Natural killer cell (primary cell): Measurements from ENCODE around the gene GNB5. TPM values are rescaled to one million over a fixed set of nuclear protein-coding genes. Genes with fewer than 3 reads are reported as not detected.

ENCODE experiments used
- ATAC-seq, 3 donors: fragments of 150-1000 bp in 2 of 3; fragments of 200-7000 bp in 1 of 3; cut with Tn5 transposase; 1 replicate in 1 of 3; 2 replicates in 2 of 3; pipeline ENCODE4 v1.10.0; 2021; ENCODE audit warnings: mild to moderate bottlenecking in 2 of 3, moderate library complexity in 2 of 3
- DNase-seq, 2 donors: peaks; one replicate each; pipeline versions ENCODE4 v3.0.0 to v3.0.0-alpha.2; 2013 to 2021; ENCODE audit warnings: mixed read lengths in 1 of 2
- H3K27ac ChIP-seq: one replicate; pipeline ENCODE4 v1.5.1; 2013; ENCODE audit warnings: mild to moderate bottlenecking, low read length
- H3K27me3 ChIP-seq: one replicate; pipeline ENCODE4 v1.6.1; 2013; ENCODE audit warnings: low read length; ENCODE audit not compliant: control insufficient read depth, insufficient read depth
- H3K36me3 ChIP-seq: one replicate; pipeline ENCODE4 v1.6.1; 2013; ENCODE audit warnings: low read length; ENCODE audit not compliant: control insufficient read depth, insufficient read depth
- H3K4me1 ChIP-seq: one replicate; pipeline ENCODE4 v1.6.1; 2013; ENCODE audit warnings: low read length; ENCODE audit not compliant: control insufficient read depth, insufficient read depth
- H3K4me3 ChIP-seq: one replicate; pipeline ENCODE4 v1.5.1; 2013; ENCODE audit warnings: low read length
- H3K9me3 ChIP-seq: one replicate; pipeline ENCODE4 v1.6.1; 2013; ENCODE audit warnings: low read length; ENCODE audit not compliant: control insufficient read depth, insufficient read depth
- H3K27ac Mint-ChIP-seq, 2 donors: one replicate each; pipeline ENCODE4 v1.8.0; 2022; ENCODE audit warnings: mild to moderate bottlenecking in 2 of 2, mixed read lengths in 2 of 2, moderate library complexity in 1 of 2
- H3K27me3 Mint-ChIP-seq, 2 donors: one replicate each; pipeline ENCODE4 v1.8.0; 2022; ENCODE audit warnings: low read depth in 2 of 2, mixed read lengths in 2 of 2
- H3K36me3 Mint-ChIP-seq: one replicate; pipeline ENCODE4 v1.8.0; 2022; ENCODE audit warnings: mixed read lengths
- H3K4me1 Mint-ChIP-seq, 2 donors: one replicate each; pipeline ENCODE4 v1.8.0; 2022; ENCODE audit warnings: mixed read lengths in 2 of 2
- H3K4me3 Mint-ChIP-seq: one replicate; pipeline ENCODE4 v1.8.0; 2022; ENCODE audit warnings: mild to moderate bottlenecking, moderate library complexity, mixed read lengths
- H3K9me3 Mint-ChIP-seq, 2 donors: one replicate each; pipeline ENCODE4 v1.8.0; 2022; ENCODE audit warnings: mixed read lengths in 2 of 2
- CTCF ChIP-seq: fragments of 200-600 bp; IDR thresholded peaks from one replicate; pipeline ENCODE4 v1.8.0; 2022; ENCODE audit warnings: antibody characterized with exemption
- WGBS: methylation state at CpG from one replicate; pipeline ENCODE4 v1.1.7; 2013; ENCODE audit warnings: missing lambda C conversion rate; ENCODE audit not compliant: insufficient coverage; 5-methylcytosine and 5-hydroxymethylcytosine counted together
- intact Hi-C: fragments of 100-400 bp; cut with micrococcal nuclease; formaldehyde crosslinking; loops from one replicate; pipeline ENCODE4 v1.14.2; 2022
- total RNA-seq, 4 donors: library from RNA; stranded (reverse); fragments of 120-200 nt in 1 of 4; gene quantifications; one replicate each; pipeline versions ENCODE4 v1.2.3 to v1.2.4, GENCODE V29; 2013 to 2022

The GNB5 gene
- total RNA-seq, 3 donors from 2014 or later (not counting 1 experiment from before 2014, with no cell fraction given) = 22.5 to 31.3 (median 23.0) TPM

- peaks cover 8% of the 10 kb centered on the region for H3K36me3 ChIP-seq
- H3K4me3 Mint-ChIP-seq = no peak overlapping the region
- H3K9me3 ChIP-seq = no peaks in the 10 kb centered on the region
- intact Hi-C loops = no loop called here
- ATAC-seq (no peak), DNase-seq (peak in 1 of 2 donors; percentile 34)
- H3K27ac ChIP-seq = no peak overlapping the region
- peaks cover 14 to 25% of the 10 kb centered on the region in 2 donors for H3K4me1 Mint-ChIP-seq
- H3K27ac Mint-ChIP-seq = peak overlapping the region in 1 of 2 donors; percentile 19
- no peaks in the 10 kb centered on the region for H3K27me3 ChIP-seq
- WGBS = 70% methylated on average over 2 of the region's 2 CpGs
- H3K36me3 Mint-ChIP-seq = no peaks in the 10 kb centered on the region
- H3K4me1 ChIP-seq = no peaks in the 10 kb centered on the region
- H3K4me3 ChIP-seq = no peak overlapping the region
- H3K27me3 Mint-ChIP-seq = no peaks in the 10 kb centered on the region
- no peaks in the 10 kb centered on the region for H3K9me3 Mint-ChIP-seq
- no peak for TF ChIP-seq CTCF
Measured at GRCh38 chr15:52164631-52165265, 26.4 kb downstream of the GNB5 start.

GRCh38 chr15:52163321-52164190, 27.6 kb downstream of the GNB5 start:
- H3K27me3 Mint-ChIP-seq = no peaks in the 10 kb centered on the region
- no peaks in the 10 kb centered on the region for H3K9me3 ChIP-seq
- intact Hi-C loops = loop anchor here (1.0 kb wide), 2 partner anchors 45 to 64 kb away; no protein-coding TSS in a partner anchor
- TF ChIP-seq CTCF = peak; percentile 14
- H3K27ac Mint-ChIP-seq = no peak overlapping the region
- ATAC-seq (peak in 1 of 3 donors; percentile 39), DNase-seq (peak in 1 of 2 donors; percentile 52)
- H3K9me3 Mint-ChIP-seq = no peaks in the 10 kb centered on the region
- WGBS = 98% methylated on average over 19 of the region's 19 CpGs
- H3K36me3 Mint-ChIP-seq = no peaks in the 10 kb centered on the region
- no peaks in the 10 kb centered on the region for H3K4me1 ChIP-seq
- H3K27me3 ChIP-seq = no peaks in the 10 kb centered on the region
- no peak overlapping the region for H3K27ac ChIP-seq
- H3K4me3 ChIP-seq = no peak overlapping the region
- H3K36me3 ChIP-seq = peaks cover 15% of the 10 kb centered on the region
- peaks cover 14 to 21% of the 10 kb centered on the region in 2 donors for H3K4me1 Mint-ChIP-seq
- H3K4me3 Mint-ChIP-seq = no peak overlapping the region

DNA sequence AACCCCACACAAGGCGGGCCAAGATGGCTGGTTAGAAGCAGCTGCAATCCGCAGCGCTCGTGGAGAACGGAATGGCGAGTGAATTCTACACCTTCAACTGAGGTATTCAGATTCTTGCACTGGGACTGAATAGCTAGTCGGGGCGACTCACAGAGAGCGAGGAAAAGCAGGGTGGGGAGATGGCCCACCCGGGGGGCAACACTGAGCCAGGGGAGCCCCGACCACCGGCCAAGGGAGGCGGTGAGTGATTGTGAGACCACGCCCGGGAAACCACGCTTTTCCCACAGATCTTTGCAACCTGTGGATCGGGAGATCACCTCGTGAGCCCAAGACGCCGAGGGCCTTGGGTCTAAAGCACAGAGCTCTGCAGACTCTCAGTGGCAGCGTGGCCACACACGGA, 28.3 kb downstream of the GNB5 start:
- H3K4me3 Mint-ChIP-seq = no peak overlapping the region
- DNase-seq (no peak), ATAC-seq (no peak)
- no peak for TF ChIP-seq CTCF
- Histone ChIP-seq H3K36me3 (peaks cover 15% of the 10 kb centered on the region), H3K9me3 (no peaks in the 10 kb centered on the region), H3K4me3 (no peak overlapping the region), H3K4me1 (no peaks in the 10 kb centered on the region), H3K27ac (no peak overlapping the region), H3K27me3 (no peaks in the 10 kb centered on the region)
- H3K9me3 Mint-ChIP-seq = no peaks in the 10 kb centered on the region
- peaks cover 7 to 15% of the 10 kb centered on the region in 2 donors for H3K4me1 Mint-ChIP-seq
- H3K36me3 Mint-ChIP-seq = no peaks in the 10 kb centered on the region
- 90% methylated on average over 22 of the region's 22 CpGs for WGBS
- intact Hi-C loops = loop anchor here (1.0 kb wide), 2 partner anchors 45 to 64 kb away; no protein-coding TSS in a partner anchor
- H3K27me3 Mint-ChIP-seq = no peaks in the 10 kb centered on the region
- H3K27ac Mint-ChIP-seq = no peak overlapping the region
